Fibroblast of the conjunctiva (primary cell): ENCODE results near the gene RBCK1.

Source experiments
- DNase-seq: peaks from one replicate; pipeline ENCODE4 v3.0.0-alpha.2; 2010; ENCODE audit warnings: low read depth

The RBCK1 gene

GRCh38 chr20:418858-419365 is 10.8 kb downstream of the RBCK1 start:
- no peak for DNase-seq

GRCh38 chr20:419556-420165 is 11.6 kb downstream of the RBCK1 start:
- no peak for DNase-seq

GRCh38 chr20:420166-420620 is 12.1 kb downstream of the RBCK1 start:
- no peak for DNase-seq

- DNase-seq = no peak
Observed at GRCh38 chr20:420721-421574, 12.8 kb downstream of the RBCK1 start.

GRCh38 chr20:421685-422250 is 13.7 kb downstream of the RBCK1 start:
- DNase-seq = no peak

GRCh38 chr20:426566-426965 is 18.5 kb downstream of the RBCK1 start:
- DNase-seq = no peak

GRCh38 chr20:427401-427800 is 19.3 kb downstream of the RBCK1 start:
- no peak for DNase-seq

- DNase-seq = no peak
Observed at GRCh38 chr20:427849-428657, 20.0 kb downstream of the RBCK1 start.

- no peak for DNase-seq
Observed at GRCh38 chr20:428658-429200, 20.6 kb downstream of the RBCK1 start.

- no peak for DNase-seq
Observed at GRCh38 chr20:430091-430999, 22.2 kb downstream of the RBCK1 start.

GRCh38 chr20:431012-431904 is 23.2 kb downstream of the RBCK1 start:
- DNase-seq = peak; percentile 72

GRCh38 chr20:432208-432607 is 24.1 kb downstream of the RBCK1 start:
- no peak for DNase-seq

- DNase-seq = no peak
Observed at GRCh38 chr20:432677-433299, 24.7 kb downstream of the RBCK1 start.

GRCh38 chr20:433300-433975 is 25.3 kb downstream of the RBCK1 start:
- no peak for DNase-seq

GRCh38 chr20:434221-434620 is 26.1 kb downstream of the RBCK1 start:
- DNase-seq = no peak

- DNase-seq = no peak
Observed at GRCh38 chr20:434661-435419, 26.7 kb downstream of the RBCK1 start.

GRCh38 chr20:435558-435957 is 27.5 kb downstream of the RBCK1 start:
- no peak for DNase-seq

GRCh38 chr20:436476-436875 is 28.4 kb downstream of the RBCK1 start:
- no peak for DNase-seq
